ENCODE results near the gene ERBB4. TPM values are rescaled to one million over a fixed set of nuclear protein-coding genes. Genes with fewer than 3 reads are reported as not detected.
A peak's percentile ranks its signal among the peaks of the same experiment; 100 is the strongest.

Gene ERBB4
- polyA plus RNA-seq, 2 of the 4 experiments (the other 2 are of a cell fraction): not detected

DNA sequence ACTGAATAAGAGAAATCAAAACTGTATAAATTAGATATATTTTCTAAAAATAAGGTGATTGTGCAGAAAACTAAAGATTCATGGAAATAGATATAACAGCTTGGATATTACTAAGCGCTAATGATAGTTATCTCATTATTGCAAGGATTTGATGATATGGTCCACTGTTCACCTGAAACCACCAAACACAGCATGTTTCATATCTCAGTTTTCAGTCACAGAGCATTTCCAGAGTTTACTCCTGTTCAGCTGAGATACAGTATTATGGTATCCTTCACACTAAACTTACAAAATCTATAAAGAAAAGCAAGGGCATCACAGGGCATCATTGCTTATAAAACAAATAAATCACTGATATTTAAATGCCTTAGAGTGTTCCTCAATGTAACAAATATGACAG lies 591.6 kb downstream of the ERBB4 start:
- CTCF ChIA-PET: no interaction called here
- POLR2A ChIA-PET: no interaction called here
- H3K4me1 ChIP-seq: no peaks in the 10 kb centered on the region
- DNase-seq (ENCODE audit: low read depth in 1 of 2, low spot score in 1 of 2) (no peak), FAIRE-seq (no peak), ATAC-seq (no peak)
- WGBS (ENCODE audit: missing lambda C conversion rate): 0% methylated on average over 1 of the region's 1 CpG
- H3K27ac ChIP-seq: no peak overlapping the region
- TF ChIP-seq POLR2AphosphoS2 (conservative IDR thresholded peaks at IDR 0.05; ENCODE audit: low read length) (no peak), HEYL (CRISPR knock-in tag; IDR thresholded peaks at IDR 0.05) (no peak), CBX8 (IDR thresholded peaks at IDR 0.05) (no peak), ZNF302 (CRISPR knock-in tag; IDR thresholded peaks at IDR 0.05) (no peak), HOXA7 (CRISPR knock-in tag; IDR thresholded peaks at IDR 0.05) (no peak), EHF (CRISPR knock-in tag; IDR thresholded peaks at IDR 0.05) (no peak), JUNB (IDR thresholded peaks at IDR 0.05) (no peak)
- no peak overlapping the region for H3K4me3 ChIP-seq
- 0 out of 3 replicates have a peak, but pooled peaks cover 4% of the 10 kb centered on the region for H3K9me3 ChIP-seq
- H3K4me2 ChIP-seq: no peak overlapping the region

DNA sequence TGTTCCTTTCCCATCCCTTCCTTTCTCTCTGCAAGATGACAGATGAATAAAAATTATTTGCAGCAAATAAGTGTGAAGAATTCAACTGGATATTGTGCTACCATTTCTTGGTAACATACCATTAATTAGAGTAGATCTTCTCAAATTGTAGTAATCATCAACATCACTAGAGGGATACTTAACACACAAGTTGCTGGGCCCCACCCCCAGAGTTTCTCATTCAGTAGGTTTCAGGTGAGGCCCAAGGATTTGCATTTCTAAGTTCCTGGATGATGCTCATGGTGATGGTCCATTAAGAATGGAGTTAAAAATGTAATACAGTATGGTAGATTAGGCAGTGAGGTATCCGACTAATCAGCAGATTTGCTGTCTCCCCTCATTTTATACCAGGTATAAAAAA lies 594.0 kb downstream of the ERBB4 start:
- FAIRE-seq: no peak
- Histone ChIP-seq H3K4me1 (no peaks in the 10 kb centered on the region), H3K27ac (no peak overlapping the region), H3K4me2 (no peak overlapping the region), H3K4me3 (no peak overlapping the region), H3K9me3 (no peaks in the 10 kb centered on the region)
- CTCF ChIA-PET: no interaction called here
- WGBS (ENCODE audit: missing lambda C conversion rate): 64% methylated on average over 1 of the region's 1 CpG
- POLR2A ChIA-PET: no interaction called here
- no peak for ATAC-seq
- TF ChIP-seq TFCP2L1 (CRISPR knock-in tag; IDR thresholded peaks at IDR 0.05) (no peak), GATA3 (IDR thresholded peaks at IDR 0.05; ENCODE audit: borderline replicate concordance) (no peak), JUNB (IDR thresholded peaks at IDR 0.05) (no peak), MYC (IDR thresholded peaks at IDR 0.05; ENCODE audit: borderline replicate concordance, low read length) (no peak)
- no peak for DNase-seq (ENCODE audit: low read depth in 1 of 2, low spot score in 1 of 2)

DNA sequence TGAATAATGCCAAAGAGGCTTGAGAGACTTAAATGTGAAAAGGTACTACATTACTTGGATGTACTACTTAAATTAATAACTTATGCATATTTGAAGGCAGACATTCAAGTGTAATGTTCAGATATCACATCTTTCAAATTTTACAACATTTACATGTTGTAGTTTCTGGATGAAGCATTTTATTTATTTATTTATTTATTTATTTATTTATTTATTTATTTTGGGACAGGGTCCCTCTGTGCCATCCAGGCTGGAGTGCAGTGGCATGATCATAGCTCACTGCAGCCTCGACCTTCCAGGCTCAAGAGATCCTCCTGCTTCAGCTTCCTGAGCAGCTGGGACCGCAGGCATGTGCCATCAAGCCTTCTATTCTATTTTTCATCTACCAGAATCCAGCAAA lies 596.4 kb downstream of the ERBB4 start:
- POLR2A ChIA-PET: no interaction called here
- H3K27ac ChIP-seq: no peak overlapping the region
- no peak overlapping the region for H3K4me2 ChIP-seq
- WGBS (ENCODE audit: missing lambda C conversion rate): 21% methylated on average over 2 of the region's 2 CpGs
- no peaks in the 10 kb centered on the region for H3K9me3 ChIP-seq
- CTCF ChIA-PET: no interaction called here
- TF ChIP-seq NR3C1 (IDR thresholded peaks at IDR 0.05) (no peak), FOSL2 (IDR thresholded peaks at IDR 0.05) (no peak), FOSL2 (CRISPR knock-in tag; IDR thresholded peaks at IDR 0.05) (no peak), ZC3H11A (IDR thresholded peaks at IDR 0.05) (peak; percentile 70), FOXS1 (CRISPR knock-in tag; IDR thresholded peaks at IDR 0.05) (no peak), RNF2 (IDR thresholded peaks at IDR 0.05; ENCODE audit: borderline replicate concordance, low read depth) (no peak), JUN (IDR thresholded peaks at IDR 0.05) (no peak), MYC (IDR thresholded peaks at IDR 0.05; ENCODE audit: borderline replicate concordance, low read length) (no peak)
- TF ChIP-seq, protein P1, sequence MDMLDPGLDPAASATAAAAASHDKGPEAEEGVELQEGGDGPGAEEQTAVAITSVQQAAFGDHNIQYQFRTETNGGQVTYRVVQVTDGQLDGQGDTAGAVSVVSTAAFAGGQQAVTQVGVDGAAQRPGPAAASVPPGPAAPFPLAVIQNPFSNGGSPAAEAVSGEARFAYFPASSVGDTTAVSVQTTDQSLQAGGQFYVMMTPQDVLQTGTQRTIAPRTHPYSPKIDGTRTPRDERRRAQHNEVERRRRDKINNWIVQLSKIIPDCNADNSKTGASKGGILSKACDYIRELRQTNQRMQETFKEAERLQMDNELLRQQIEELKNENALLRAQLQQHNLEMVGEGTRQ (IDR thresholded peaks at IDR 0.05): no peak
- no peak overlapping the region for H3K4me3 ChIP-seq
- H3K4me1 ChIP-seq: no peaks in the 10 kb centered on the region
- FAIRE-seq: no peak
- no peak for ATAC-seq
- DNase-seq (ENCODE audit: low read depth in 1 of 2, low spot score in 1 of 2): no peak

DNA sequence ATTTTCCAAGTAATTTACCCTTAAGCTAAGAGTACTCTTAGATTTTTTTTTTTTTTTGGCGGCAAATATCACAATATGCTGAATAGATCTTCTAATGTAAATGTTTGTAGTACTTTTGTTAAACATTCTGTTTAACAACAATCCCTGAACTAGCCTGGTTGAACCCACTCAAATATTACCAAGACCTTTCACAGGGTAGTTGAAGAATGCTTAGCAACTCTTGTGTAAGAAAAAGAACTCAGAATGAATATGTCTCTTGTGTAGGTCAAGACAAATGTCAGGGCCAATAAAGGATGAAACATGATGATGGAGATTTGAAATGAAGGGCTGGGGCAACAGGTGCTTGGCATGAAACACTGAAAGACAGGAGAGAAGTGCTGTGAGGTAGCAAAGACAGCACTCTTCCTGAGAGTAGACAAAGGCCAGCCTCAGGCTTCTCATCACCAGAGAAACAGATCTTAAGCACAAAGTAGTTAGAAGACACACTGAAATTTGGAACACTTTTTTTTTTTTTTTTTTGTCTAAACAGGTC lies 597.3 kb downstream of the ERBB4 start:
- POLR2A ChIA-PET: no interaction called here

DNA sequence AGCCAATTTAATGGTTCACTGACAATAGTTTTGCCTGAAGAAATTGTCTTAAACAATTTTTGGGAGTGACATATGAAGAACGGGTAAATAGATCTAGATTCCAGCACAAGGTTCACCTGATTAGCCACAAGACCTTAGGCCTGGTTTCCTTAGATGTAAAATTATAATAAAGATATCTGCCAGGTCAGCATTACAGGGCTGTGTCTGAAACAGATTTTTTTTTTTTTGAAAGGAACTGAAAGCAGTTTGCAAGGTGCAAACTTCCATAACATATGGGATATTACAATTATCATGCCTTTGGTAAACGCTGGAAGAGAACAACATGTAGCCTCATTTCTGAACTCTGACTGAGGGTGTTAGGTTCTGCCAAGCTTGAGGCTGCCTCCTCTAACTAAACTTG lies 599.4 kb downstream of the ERBB4 start:
- Histone ChIP-seq H3K9me3 (no peaks in the 10 kb centered on the region), H3K4me3 (no peak overlapping the region), H3K4me2 (no peak overlapping the region), H3K27ac (no peak overlapping the region), H3K4me1 (no peaks in the 10 kb centered on the region)
- DNase-seq (ENCODE audit: low read depth in 1 of 2, low spot score in 1 of 2) (no peak), FAIRE-seq (no peak), ATAC-seq (no peak)
- CTCF ChIA-PET: no interaction called here
- POLR2A ChIA-PET: no interaction called here
- 25% methylated on average over 2 of the region's 2 CpGs for WGBS (ENCODE audit: missing lambda C conversion rate)
- TF ChIP-seq HOXB13 (CRISPR knock-in tag; IDR thresholded peaks at IDR 0.05; ENCODE audit: low read depth): no peak
- peak; percentile 52 for TF ChIP-seq MAFK (IDR thresholded peaks at IDR 0.05; ENCODE audit: partially characterized antibody)
- no peak for TF ChIP-seq JUN (IDR thresholded peaks at IDR 0.05)
- no peak for TF ChIP-seq MYC (IDR thresholded peaks at IDR 0.05; ENCODE audit: borderline replicate concordance, low read length)
- TF ChIP-seq, protein P2, sequence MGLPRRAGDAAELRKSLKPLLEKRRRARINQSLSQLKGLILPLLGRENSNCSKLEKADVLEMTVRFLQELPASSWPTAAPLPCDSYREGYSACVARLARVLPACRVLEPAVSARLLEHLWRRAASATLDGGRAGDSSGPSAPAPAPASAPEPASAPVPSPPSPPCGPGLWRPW (IDR thresholded peaks at IDR 0.05): no peak

More for the DNA sequence above, 597.3 kb downstream of the ERBB4 start:
- CTCF ChIA-PET: no interaction called here
- Histone ChIP-seq H3K27ac (no peak overlapping the region), H3K4me2 (no peak overlapping the region), H3K4me3 (no peak overlapping the region), H3K4me1 (no peaks in the 10 kb centered on the region), H3K9me3 (no peaks in the 10 kb centered on the region)
- no peak for FAIRE-seq
- DNase-seq (ENCODE audit: low read depth in 1 of 2, low spot score in 1 of 2): no peak
- TF ChIP-seq HEYL (CRISPR knock-in tag; IDR thresholded peaks at IDR 0.05) (no peak), RARB (CRISPR knock-in tag; IDR thresholded peaks at IDR 0.05) (no peak), MYC (IDR thresholded peaks at IDR 0.05; ENCODE audit: borderline replicate concordance, low read length) (no peak), TFCP2L1 (CRISPR knock-in tag; IDR thresholded peaks at IDR 0.05) (no peak), PHF8 (IDR thresholded peaks at IDR 0.05; ENCODE audit: borderline replicate concordance, low read depth) (no peak)
- 36% methylated on average over 1 of the region's 1 CpG for WGBS (ENCODE audit: missing lambda C conversion rate)
- ATAC-seq: no peak
